ENCODE data around the gene SDF4. TPM values are rescaled to one million over a fixed set of nuclear protein-coding genes. Genes with fewer than 3 reads are reported as not detected.

The SDF4 gene
- 116 and 143 TPM in 2 replicates for total RNA-seq

DNA sequence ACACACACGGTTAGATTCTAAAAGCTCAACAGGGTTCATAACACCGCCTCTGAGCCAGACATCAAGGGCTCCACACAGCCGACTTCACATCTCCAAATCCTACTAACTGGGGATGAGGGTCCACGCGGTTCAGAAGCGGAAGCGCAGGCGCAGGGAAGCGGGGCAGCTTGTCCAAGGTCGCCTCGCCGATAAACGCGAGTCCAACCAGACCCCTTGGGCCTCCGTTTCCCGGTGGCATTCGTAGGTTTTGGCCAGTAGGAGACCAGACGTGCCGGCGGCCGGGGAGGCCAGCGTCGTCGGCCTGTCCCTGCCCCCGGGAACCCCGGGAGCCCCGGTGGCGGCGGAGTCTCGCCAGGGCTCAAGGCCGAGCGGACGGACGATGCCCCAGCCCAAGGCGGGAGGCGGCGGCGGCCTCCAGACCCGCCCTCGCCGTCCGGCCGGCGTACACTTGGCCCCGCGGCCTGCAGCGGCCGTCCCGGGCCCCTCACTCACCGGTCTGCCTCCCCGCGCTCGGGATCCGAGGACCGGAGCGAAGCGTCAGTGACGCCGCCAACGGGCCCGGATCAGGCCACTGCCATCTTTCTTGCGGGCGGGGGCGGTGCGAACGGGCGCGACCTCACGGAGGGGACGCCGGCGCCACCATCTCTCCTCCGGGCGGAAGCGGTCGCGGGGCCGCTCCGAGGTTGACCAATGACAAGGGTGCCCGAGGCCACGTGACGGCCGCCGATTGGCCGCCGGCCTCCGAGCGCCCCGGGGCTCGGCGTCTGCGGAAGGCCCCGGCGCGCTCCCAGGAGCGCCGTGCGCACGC is at the start of gene SDF4:
Gene SDF4 (minus strand): TSS at position 602 of the 808 bp plus-strand sequence. CDS start 3,229 bp downstream, outside the sequence.

DNA sequence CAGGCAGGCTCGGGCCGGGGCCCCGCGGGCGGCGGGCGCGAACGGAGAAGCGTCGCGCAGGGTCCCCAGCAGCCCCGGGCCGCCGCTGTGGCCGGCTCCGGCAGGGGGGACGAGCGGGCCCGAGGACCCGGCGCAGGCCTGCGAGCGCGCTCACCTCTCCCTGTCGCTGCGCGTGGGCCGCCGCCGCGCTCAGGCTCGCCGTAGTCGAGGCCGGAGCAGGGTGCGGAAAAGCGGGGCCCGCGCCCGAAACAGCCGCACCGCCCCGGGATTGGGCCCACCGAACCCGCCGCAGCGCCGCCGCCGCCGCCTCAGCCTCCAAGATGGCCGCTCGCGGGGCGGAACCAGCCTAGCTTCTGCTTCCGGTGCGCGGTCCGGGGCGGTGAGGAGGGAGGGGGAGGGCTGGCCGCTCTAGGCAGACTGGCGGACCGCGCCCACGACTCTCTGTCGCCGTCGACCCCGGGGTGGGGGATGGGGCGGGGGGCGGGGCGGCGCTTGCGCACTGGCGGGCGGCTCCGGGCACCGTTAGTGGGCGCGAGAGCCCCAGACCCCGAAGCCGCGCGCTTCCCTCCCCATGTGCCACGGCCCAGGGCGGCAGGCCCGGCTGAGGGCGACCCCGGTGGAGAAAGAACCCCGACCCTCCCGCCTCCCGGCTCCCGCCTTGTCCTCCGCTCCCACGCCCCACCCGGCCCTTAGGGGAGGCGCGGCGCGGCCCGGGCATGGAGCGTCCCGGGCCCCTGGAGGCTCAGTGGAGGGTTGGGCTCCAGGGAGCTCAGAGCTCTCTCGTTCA is 41.9 kb upstream of the SDF4 start, which contains the start of gene UBE2J2:
Gene UBE2J2 (minus strand): TSS at position 343 of the 787 bp plus-strand sequence. CDS start 5,862 bp downstream, outside the sequence.

GRCh38 chr1:1246577-1247340 is 15.0 kb upstream of the SDF4 start, which contains the start of gene C1QTNF12:
C1QTNF12 (minus strand) TSS chr1:1246722; CDS start chr1:1246690, 32 bp downstream.

GRCh38 chr1:1232208-1232795 is 501 bp upstream of the SDF4 start, which contains the start of gene B3GALT6:
B3GALT6 (plus strand) TSS chr1:1232237; CDS start chr1:1232279, 42 bp downstream.

DNA sequence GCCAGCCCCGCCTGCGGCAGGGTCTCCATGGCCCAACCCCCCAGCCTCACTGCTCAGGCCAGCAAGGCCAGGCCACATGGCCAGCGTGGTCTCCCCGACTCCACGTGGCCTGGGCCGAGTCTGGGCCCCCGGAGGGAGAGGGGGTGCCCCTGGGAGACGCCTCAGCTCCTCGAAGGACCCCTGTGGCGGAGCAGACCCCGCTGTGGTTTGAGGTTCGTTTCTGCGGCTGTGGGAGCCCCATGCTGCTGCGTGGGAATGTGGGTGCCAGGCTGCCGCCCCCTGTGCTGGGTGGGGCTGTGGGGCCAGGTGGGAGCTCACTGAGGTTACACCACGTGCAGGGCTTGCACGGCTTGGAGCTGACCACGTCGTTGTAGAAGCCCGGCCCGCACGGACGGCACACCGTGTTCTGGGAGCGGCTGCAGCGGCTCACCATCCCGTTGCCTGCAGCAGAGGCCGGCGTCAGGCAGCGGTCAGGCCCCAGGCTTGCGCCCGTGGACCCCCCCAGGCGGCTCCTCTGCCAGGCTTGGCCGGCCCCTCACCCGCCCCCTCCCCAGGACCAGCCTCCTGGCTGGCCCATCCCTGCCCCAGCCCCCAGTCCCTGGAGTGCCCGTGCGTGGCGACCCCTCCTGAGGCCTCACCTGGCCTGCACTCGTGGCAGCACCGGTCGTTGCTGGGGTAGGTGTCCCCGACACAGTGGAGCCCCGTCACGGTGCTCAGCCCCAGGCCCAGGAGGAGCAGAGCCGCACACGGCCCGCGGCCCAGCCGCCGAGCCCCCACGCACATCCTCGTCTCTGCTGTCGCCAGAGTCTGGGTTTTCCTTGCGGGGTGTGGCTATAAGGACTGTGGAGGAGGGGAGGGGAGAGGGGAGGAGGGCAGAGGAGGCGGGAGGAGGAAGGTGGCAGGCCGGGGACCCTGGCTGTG is 18.2 kb downstream of the SDF4 start, which contains the start of gene TNFRSF4:
Gene TNFRSF4 (minus strand): TSS at position 809 of the 921 bp plus-strand sequence. CDS start 26 bp downstream, at position 783.

DNA sequence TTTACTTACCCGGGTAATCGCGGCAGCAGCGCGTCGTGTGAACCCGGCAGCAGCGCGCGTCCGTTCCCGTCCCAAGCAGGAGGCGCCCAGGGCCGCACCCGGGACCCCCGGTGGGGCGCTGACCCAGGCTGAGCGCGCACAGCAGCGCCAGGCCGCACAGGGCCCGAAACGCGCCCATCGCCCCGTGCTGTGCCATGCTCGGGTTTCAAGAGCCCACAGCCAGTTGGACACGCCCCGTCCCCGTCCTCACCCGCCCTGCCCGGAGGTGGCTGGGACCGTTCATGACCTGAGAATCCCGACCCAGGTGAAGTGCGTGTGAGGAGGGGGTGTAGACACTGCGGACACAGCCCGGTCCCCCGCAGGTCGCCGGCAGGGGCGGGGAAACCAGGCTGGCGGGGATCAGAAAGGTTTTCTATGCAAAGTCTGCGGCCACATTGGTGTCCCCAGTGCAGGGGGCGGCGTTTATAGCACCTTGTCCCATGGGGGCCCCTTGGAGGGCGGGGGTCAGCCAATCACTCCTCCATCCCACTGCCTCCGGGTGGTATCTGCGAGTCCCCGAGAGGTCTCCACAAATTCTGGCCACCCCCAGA is 25.3 kb downstream of the SDF4 start, which contains the start of gene TNFRSF18:
Gene TNFRSF18 (minus strand): TSS at position 217 of the 590 bp plus-strand sequence. CDS start 21 bp downstream, at position 196.

GRCh38 chr1:1173793-1174415 is 57.9 kb downstream of the SDF4 start, which contains the start of gene TTLL10:
TTLL10 (plus strand) TSS chr1:1173880; CDS start chr1:1179216, 5,336 bp downstream.

Other genes with a start within 250 kb of the SDF4 start
- gene PERM1, start 249.9 kb downstream of the SDF4 start, total RNA-seq, result 0.06 TPM in 1 of 2 replicates, not detected in the other
- 0.62 and 3.7 TPM in 2 replicates for gene HES4, start 231.9 kb downstream of the SDF4 start, total RNA-seq
- 91.6 and 99.7 TPM in 2 replicates for gene ISG15, start 218.5 kb downstream of the SDF4 start, total RNA-seq
- gene AGRN, start 211.9 kb downstream of the SDF4 start, total RNA-seq, result 15.0 and 24.4 TPM in 2 replicates
- not detected in 2 replicates for gene RNF223, start 157.7 kb downstream of the SDF4 start, total RNA-seq
- gene C1orf159, start 115.9 kb downstream of the SDF4 start, total RNA-seq, result 4.5 and 5.6 TPM in 2 replicates
- gene TTLL10, start 58.1 kb downstream of the SDF4 start, total RNA-seq, result not detected in 2 replicates
- gene TNFRSF18, start 25.4 kb downstream of the SDF4 start, total RNA-seq, result not detected in 2 replicates
- gene TNFRSF4, start 17.8 kb downstream of the SDF4 start, total RNA-seq, result 0.12 and 0.13 TPM in 2 replicates
- gene B3GALT6, start 236 bp upstream of the SDF4 start, total RNA-seq, result 16.3 and 21.9 TPM in 2 replicates
- gene C1QTNF12, start 14.7 kb upstream of the SDF4 start, total RNA-seq, result 0.40 and 0.75 TPM in 2 replicates
- 25.6 and 34.3 TPM in 2 replicates for gene UBE2J2, start 41.9 kb upstream of the SDF4 start, total RNA-seq
- gene SCNN1D, start 48.4 kb upstream of the SDF4 start, total RNA-seq, result 0.53 and 0.68 TPM in 2 replicates
- 35.4 and 38.3 TPM in 2 replicates for gene ACAP3, start 75.9 kb upstream of the SDF4 start, total RNA-seq
- 11.4 and 16.8 TPM in 2 replicates for gene PUSL1, start 76.6 kb upstream of the SDF4 start, total RNA-seq
- gene INTS11, start 92.7 kb upstream of the SDF4 start, total RNA-seq, result 57.1 and 58.8 TPM in 2 replicates
- 8.6 and 9.9 TPM in 2 replicates for gene CPTP, start 92.8 kb upstream of the SDF4 start, total RNA-seq
- gene TAS1R3, start 99.3 kb upstream of the SDF4 start, total RNA-seq, result 0.06 and 0.26 TPM in 2 replicates
- 63.8 and 102 TPM in 2 replicates for gene DVL1, start 117.4 kb upstream of the SDF4 start, total RNA-seq
- 282 and 369 TPM in 2 replicates for gene MXRA8, start 126.6 kb upstream of the SDF4 start, total RNA-seq
- 98.4 and 131 TPM in 2 replicates for gene AURKAIP1, start 143.2 kb upstream of the SDF4 start, total RNA-seq
- gene CCNL2, start 167.3 kb upstream of the SDF4 start, total RNA-seq, result 103 and 125 TPM in 2 replicates
- gene MRPL20, start 175.3 kb upstream of the SDF4 start, total RNA-seq, result 119 and 121 TPM in 2 replicates
- gene ANKRD65, start 189.3 kb upstream of the SDF4 start, total RNA-seq, result 0.37 and 0.40 TPM in 2 replicates
- 1.6 and 2.5 TPM in 2 replicates for gene VWA1, start 203.7 kb upstream of the SDF4 start, total RNA-seq
- 0.56 and 0.66 TPM in 2 replicates for gene ATAD3C, start 217.7 kb upstream of the SDF4 start, total RNA-seq
- 14.2 and 22.7 TPM in 2 replicates for gene ATAD3B, start 239.8 kb upstream of the SDF4 start, total RNA-seq

Data from aortic smooth muscle cell (primary cell).